ENCODE data around the gene PBXIP1. TPM values are rescaled to one million over a fixed set of nuclear protein-coding genes. Genes with fewer than 3 reads are reported as not detected.
A peak's percentile ranks its signal among the peaks of the same experiment; 100 is the strongest.

The PBXIP1 gene
- total and polyA plus RNA-seq, 2 of the 13 experiments (the other 11 are each of a cell fraction or from before 2014, with no cell fraction given): 16.3 to 31.9 TPM

GRCh38 chr1:154944401-154945159, 11.3 kb downstream of the PBXIP1 start (continued):
- TF ChIP-seq FOXA1 (IDR thresholded peaks at IDR 0.05): no peak
- TF ChIP-seq FOXA1 (CRISPR knock-in tag; IDR thresholded peaks at IDR 0.05): peak; percentile 37; the same call in 1 of the 2 replicates
- no peak for TF ChIP-seq ZKSCAN5 (CRISPR knock-in tag; IDR thresholded peaks at IDR 0.05)
- peak; percentile 45; the same call in 1 of the 2 replicates for TF ChIP-seq FOXJ3 (CRISPR knock-in tag; IDR thresholded peaks at IDR 0.05; ENCODE audit: borderline replicate concordance)
- no peak for TF ChIP-seq ZNF720 (CRISPR knock-in tag; IDR thresholded peaks at IDR 0.05)
- no peak for TF ChIP-seq ZNF510 (CRISPR knock-in tag; IDR thresholded peaks at IDR 0.05; ENCODE audit: low read depth)
- no peak for TF ChIP-seq TEAD2 (CRISPR knock-in tag; IDR thresholded peaks at IDR 0.05)
- peak; percentile 60 for TF ChIP-seq ASH2L (IDR thresholded peaks at IDR 0.05; ENCODE audit: insufficient read length, low read depth, low read length)
- no peak for TF ChIP-seq ZFYVE20 (CRISPR knock-in tag; IDR thresholded peaks at IDR 0.05; ENCODE audit: borderline replicate concordance, low read depth)
- TF ChIP-seq GPBP1L1 (CRISPR knock-in tag; IDR thresholded peaks at IDR 0.05): no peak
- TF ChIP-seq ZNF264 (CRISPR knock-in tag; IDR thresholded peaks at IDR 0.05): peak; percentile 66
- TF ChIP-seq ZNF883 (CRISPR knock-in tag; IDR thresholded peaks at IDR 0.05; ENCODE audit: not compliant biosample characterization): no peak
- TF ChIP-seq ZNF12 (CRISPR knock-in tag; IDR thresholded peaks at IDR 0.05): no peak
- peak; percentile 88 for TF ChIP-seq SALL1 (CRISPR knock-in tag; IDR thresholded peaks at IDR 0.05)
- no peak for TF ChIP-seq HHEX (CRISPR knock-in tag; IDR thresholded peaks at IDR 0.05)
- 0 out of 2 replicates have a peak, but pooled peaks have one; percentile 44 for TF ChIP-seq KLF6 (CRISPR knock-in tag; IDR thresholded peaks at IDR 0.05)
- peak; percentile 36; the same call in 1 of the 2 replicates for TF ChIP-seq PHF8 (CRISPR knock-in tag; IDR thresholded peaks at IDR 0.05)
- TF ChIP-seq GABPA (IDR thresholded peaks at IDR 0.05; ENCODE audit: low read depth, low read length): no peak
- peak; percentile 52; the same call in 1 of the 2 replicates for TF ChIP-seq GABPA (CRISPR knock-in tag; IDR thresholded peaks at IDR 0.05; ENCODE audit: low read depth)
- TF ChIP-seq HNRNPLL (IDR thresholded peaks at IDR 0.05; ENCODE audit: low read depth, low read length, poor library complexity, severe bottlenecking): no peak
- no peak for TF ChIP-seq SNAPC5 (CRISPR knock-in tag; IDR thresholded peaks at IDR 0.05; ENCODE audit: borderline replicate concordance)
- 0 out of 2 replicates have a peak, but pooled peaks have one; percentile 30 for TF ChIP-seq RERE (CRISPR knock-in tag; IDR thresholded peaks at IDR 0.05; ENCODE audit: low read depth)
